Ovary (tissue), 9 donors: ENCODE results near the gene SUN1. TPM values are rescaled to one million over a fixed set of nuclear protein-coding genes. Genes with fewer than 3 reads are reported as not detected.
A peak's percentile ranks its signal among the peaks of the same experiment; 100 is the strongest.

Experiments
- DNase-seq, 5 donors: peaks; one replicate each; pipeline ENCODE4 v3.0.0-alpha.2; 2019 to 2020
- H3K27ac ChIP-seq, 2 donors: fragments of 200-600 bp; one replicate each; pipeline versions ENCODE4 v1.5.1 to v1.8.0; 2019 to 2022
- H3K27me3 ChIP-seq: fragments of 200-600 bp; one replicate; pipeline ENCODE4 v1.8.0; 2022
- H3K36me3 ChIP-seq: fragments of 200-600 bp; sonication (generic); one replicate; pipeline ENCODE4 v1.5.1; 2019
- H3K4me1 ChIP-seq: one replicate; pipeline ENCODE4 v1.8.1; 2013; ENCODE audit warnings: mild to moderate bottlenecking, moderate library complexity; ENCODE audit not compliant: insufficient read depth
- H3K4me3 ChIP-seq: fragments of 200-600 bp; sonication (generic); one replicate; pipeline ENCODE4 v1.5.1; 2017
- H3K9me3 ChIP-seq, 2 donors: fragments of 200-600 bp in 1 of 2; sonication (generic) in 1 of 2; one replicate each; pipeline versions ENCODE4 v1.5.1 to v1.8.1; 2013 to 2019; ENCODE audit warnings: mild to moderate bottlenecking in 1 of 2, moderate library complexity in 1 of 2
- EP300 ChIP-seq: sonication (generic); formaldehyde crosslinking; IDR thresholded peaks from one replicate; pipeline ENCODE4 v1.6.1; 2017; ENCODE audit warnings: antibody characterized with exemption
- POLR2A ChIP-seq: fragments of 450-650 bp; IDR thresholded peaks from one replicate; pipeline ENCODE4 v1.6.1; 2017; ENCODE audit warnings: antibody characterized with exemption, mild to moderate bottlenecking, moderate library complexity
- WGBS, 3 donors: extraction: QIAGEN DNeasy Blood & Tissue Kit in 1 of 3; methylation state at CpG; one replicate each; pipeline versions ENCODE4 v1.1.5 to v1.1.7; 2013 to 2017; 5-methylcytosine and 5-hydroxymethylcytosine counted together
- intact Hi-C, 4 donors: fragments of 100-400 bp; cut with DNase I; formaldehyde crosslinking; loops; one replicate each; pipeline versions ENCODE4 v1.11.0 to v1.15.1; 2022 to 2023
- polyA plus RNA-seq, 2 donors: library from polyadenylated mRNA; stranded (reverse); fragments of 200-250 nt in 1 of 2; fragments of 350-450 nt in 1 of 2; fragmentation: Illumina TruSeq in 1 of 2; extraction: RNeasy Lipid Tissue Mini Kit (QIAGEN cat#74804) in 1 of 2; gene quantifications; one replicate each; pipeline ENCODE4 v1.2.3, GENCODE V29; 2013 to 2014
- total RNA-seq, 7 donors: library from RNA; depleted of rRNA in 2 of 7; stranded (reverse); fragments of >200 nt in 2 of 7; fragmentation: NEBNext Ultra II Directional in 3 of 7; extraction: Animal tissue kit (Norgen Biotek cat#: 25700) in 3 of 7; gene quantifications; one replicate each; pipeline versions ENCODE4 v1.1.0 to v1.2.4, GENCODE V29; 2016 to 2023
- TF ChIP-seq, protein P1 (sequence below), 3 donors: fragments of 450-650 bp in 2 of 3; fragments of 200-600 bp in 1 of 3; IDR thresholded peaks; one replicate each; pipeline versions ENCODE4 v1.5.1 to v1.8.0; 2016 to 2022; ENCODE audit warnings: antibody characterized with exemption in 3 of 3, mild to moderate bottlenecking in 1 of 3
- donor health status: DM: no; HTN: no; CAD: no; lungs with moderate emphysema.
- donor health status: DM: no; HTN: no; CAD: no.
- donor health status: Bipolar disorder and iron deficiency.
- donor health status: DM: yes; HTN: yes; CAD: no.
- donor health status: DM: no; HTN: no; CAD: no.
- donor health status: DM: yes; HTN: yes; CAD: no.

SUN1 gene
- total and polyA plus RNA-seq, 9 donors = 100 to 196 (median 143) TPM

DNA sequence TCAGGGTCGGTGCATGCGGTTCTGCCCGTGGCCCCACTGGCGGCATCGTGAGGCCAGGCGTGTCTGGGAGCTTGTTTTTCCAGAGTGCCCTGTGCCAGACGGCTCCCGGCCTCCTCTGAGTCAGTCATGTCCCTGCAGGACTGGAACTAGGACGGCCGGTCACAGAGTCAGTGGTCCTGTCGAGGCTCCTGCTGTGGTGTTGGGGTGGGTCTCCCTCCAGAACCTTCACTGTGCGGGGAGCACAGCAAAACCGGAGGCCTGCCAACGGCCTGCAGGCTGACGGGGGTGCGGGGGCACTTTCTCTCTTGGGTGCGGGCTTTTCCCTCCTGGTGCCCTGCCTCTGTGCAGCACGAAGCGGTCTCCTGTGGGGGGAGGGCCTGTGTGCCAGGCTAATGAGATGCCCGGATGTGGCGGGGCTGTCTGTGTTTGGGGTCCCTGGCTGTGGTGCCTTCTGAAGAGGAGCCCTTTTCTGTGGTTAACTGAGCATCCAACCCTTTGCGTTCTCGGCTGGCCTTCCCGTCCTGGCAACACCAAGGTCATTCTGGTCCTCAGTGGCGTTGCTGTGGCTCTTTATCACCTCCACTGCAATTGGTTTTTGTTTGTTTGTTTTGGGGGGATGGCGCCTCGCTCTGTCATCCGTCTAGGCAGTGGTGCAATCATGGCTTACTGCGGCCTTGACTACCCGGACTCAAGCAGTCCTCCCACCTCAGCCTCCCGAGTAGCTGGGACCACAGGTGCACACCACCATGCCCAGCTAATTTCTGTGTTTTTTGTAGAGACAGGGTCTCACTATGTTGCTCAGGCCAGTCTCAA, 52.1 kb downstream of the SUN1 start:
- no peaks in the 10 kb centered on the region for H3K36me3 ChIP-seq
- peaks cover 22% of the 10 kb centered on the region for H3K4me1 ChIP-seq
- peak overlapping the region in 1 of 2 donors; percentile 13 for H3K27ac ChIP-seq
- no peak overlapping the region for H3K4me3 ChIP-seq
- TF ChIP-seq, protein P1, sequence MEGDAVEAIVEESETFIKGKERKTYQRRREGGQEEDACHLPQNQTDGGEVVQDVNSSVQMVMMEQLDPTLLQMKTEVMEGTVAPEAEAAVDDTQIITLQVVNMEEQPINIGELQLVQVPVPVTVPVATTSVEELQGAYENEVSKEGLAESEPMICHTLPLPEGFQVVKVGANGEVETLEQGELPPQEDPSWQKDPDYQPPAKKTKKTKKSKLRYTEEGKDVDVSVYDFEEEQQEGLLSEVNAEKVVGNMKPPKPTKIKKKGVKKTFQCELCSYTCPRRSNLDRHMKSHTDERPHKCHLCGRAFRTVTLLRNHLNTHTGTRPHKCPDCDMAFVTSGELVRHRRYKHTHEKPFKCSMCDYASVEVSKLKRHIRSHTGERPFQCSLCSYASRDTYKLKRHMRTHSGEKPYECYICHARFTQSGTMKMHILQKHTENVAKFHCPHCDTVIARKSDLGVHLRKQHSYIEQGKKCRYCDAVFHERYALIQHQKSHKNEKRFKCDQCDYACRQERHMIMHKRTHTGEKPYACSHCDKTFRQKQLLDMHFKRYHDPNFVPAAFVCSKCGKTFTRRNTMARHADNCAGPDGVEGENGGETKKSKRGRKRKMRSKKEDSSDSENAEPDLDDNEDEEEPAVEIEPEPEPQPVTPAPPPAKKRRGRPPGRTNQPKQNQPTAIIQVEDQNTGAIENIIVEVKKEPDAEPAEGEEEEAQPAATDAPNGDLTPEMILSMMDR (IDR thresholded peaks at IDR 0.05) = no peak
- no peak for TF ChIP-seq EP300
- TF ChIP-seq POLR2A = no peak
- intact Hi-C loops = loop anchor here in 1 of 4 donors (10.0 kb wide), 1 partner anchor 560 kb away; no protein-coding TSS in a partner anchor
- no peaks in the 10 kb centered on the region for H3K9me3 ChIP-seq
- no peaks in the 10 kb centered on the region for H3K27me3 ChIP-seq
- 78 to 85% (median 81%) methylated on average over 31 of the region's 31 CpGs for WGBS, 3 donors
- DNase-seq = peak in 1 of 5 donors; percentile 21

DNA sequence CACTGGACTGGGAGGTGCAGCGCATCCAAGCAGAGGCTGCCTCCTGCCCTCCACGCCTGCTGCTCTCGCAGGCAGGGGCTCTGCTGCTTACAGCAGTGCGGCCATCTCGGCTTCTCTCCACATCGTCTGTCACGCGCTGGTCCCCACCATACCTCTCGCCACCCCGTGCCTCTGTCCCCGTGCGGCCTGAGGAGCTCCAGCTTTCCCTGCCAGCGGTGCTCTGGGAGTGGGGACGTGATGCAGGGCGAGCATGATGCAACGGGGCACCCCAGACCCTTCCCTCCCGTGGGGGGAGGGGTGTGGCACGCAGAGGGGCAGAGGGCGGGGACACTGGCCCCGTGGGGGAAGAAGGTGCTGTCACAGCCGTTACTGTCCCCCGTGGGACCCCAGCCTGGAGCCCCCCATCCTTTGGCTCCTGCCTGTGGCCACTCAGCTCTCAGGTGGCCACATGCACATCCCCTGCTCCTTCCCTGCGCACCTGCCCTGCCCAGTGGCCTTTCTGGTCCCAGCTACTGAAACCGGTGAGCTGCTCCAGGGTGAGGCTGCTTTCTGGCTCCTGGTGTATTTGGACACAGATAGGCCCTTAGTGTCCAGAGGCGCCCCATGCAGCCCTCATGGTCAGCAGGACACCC, 53.1 kb downstream of the SUN1 start:
- Histone ChIP-seq H3K36me3 (no peaks in the 10 kb centered on the region), H3K4me1 (peaks cover 22% of the 10 kb centered on the region), H3K9me3 (no peaks in the 10 kb centered on the region), H3K27ac (peak overlapping the region in 1 of 2 donors; percentile 13), H3K4me3 (no peak overlapping the region), H3K27me3 (no peaks in the 10 kb centered on the region)
- intact Hi-C loops = loop anchor here in 1 of 4 donors (10.0 kb wide), 1 partner anchor 561 kb away; no protein-coding TSS in a partner anchor
- peak in 1 of 5 donors; percentile 18 for DNase-seq
- TF ChIP-seq EP300 = no peak
- no peak for TF ChIP-seq POLR2A
- TF ChIP-seq, protein P1 (IDR thresholded peaks at IDR 0.05) = no peak
- 49 to 72% (median 59%) methylated on average over 24 to 25 of the region's 25 CpGs for WGBS, 3 donors

DNA sequence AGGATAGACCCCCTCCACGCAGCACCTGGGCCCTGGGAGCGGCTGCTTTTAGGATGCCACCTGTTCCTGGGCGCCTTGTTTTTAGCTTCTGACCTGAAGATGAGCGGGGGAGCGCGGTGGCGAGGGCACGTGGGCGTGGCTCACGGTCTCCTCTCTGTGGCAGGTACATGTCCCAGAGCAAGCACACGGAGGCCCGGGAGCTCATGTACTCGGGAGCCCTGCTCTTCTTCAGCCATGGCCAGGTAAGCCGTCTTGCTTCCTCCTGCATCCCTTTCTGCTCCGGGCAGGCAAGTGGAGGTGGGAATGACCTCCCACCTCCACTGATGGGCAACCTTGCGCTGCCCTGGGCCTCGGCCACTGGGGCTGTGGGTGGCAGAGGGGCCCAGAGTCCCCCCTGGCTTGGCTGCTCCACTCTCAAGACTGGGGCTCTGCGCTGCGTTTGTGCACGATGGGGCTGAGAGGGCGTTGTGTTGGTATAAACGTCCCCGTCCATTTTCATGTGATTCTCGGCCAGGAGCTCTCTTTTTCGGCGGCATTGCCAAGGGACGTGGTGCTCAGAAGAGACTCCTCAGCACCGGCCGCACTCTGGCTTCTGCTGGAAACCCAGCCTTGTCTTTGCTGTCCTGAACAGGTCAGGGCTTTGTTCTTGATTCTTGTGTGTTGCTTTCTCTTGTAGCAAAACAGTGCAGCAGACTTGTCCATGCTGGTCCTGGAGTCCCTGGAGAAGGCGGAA, 53.8 kb downstream of the SUN1 start:
- Histone ChIP-seq H3K4me1 (peaks cover 22% of the 10 kb centered on the region), H3K27me3 (no peaks in the 10 kb centered on the region), H3K36me3 (no peaks in the 10 kb centered on the region), H3K9me3 (no peaks in the 10 kb centered on the region), H3K27ac (no peak overlapping the region), H3K4me3 (no peak overlapping the region)
- intact Hi-C loops = loop anchor here in 1 of 4 donors (10.0 kb wide), 1 partner anchor 561 kb away; no protein-coding TSS in a partner anchor
- WGBS, 3 donors = 87 to 88% (median 87%) methylated on average over 30 of the region's 30 CpGs
- DNase-seq = peak in 1 of 5 donors; percentile 21
- no peak for TF ChIP-seq POLR2A
- no peak for TF ChIP-seq EP300
- TF ChIP-seq, protein P1 (IDR thresholded peaks at IDR 0.05) = no peak
